Stimulated activated naive CD4-positive, alpha-beta T cell (primary cell): ENCODE results near the gene PLAGL1.
"Not testable (repeated sequence)": the region's sequence is repeated elsewhere in the genome, so short reads cannot be mapped to it uniquely, and the experiment has no call there.

ENCODE experiments used
- DNase-seq, 6 experiments: peaks; one replicate each; lab custom pipeline; 2025; lab: John Stamatoyannopoulos, UW

PLAGL1 gene

DNA sequence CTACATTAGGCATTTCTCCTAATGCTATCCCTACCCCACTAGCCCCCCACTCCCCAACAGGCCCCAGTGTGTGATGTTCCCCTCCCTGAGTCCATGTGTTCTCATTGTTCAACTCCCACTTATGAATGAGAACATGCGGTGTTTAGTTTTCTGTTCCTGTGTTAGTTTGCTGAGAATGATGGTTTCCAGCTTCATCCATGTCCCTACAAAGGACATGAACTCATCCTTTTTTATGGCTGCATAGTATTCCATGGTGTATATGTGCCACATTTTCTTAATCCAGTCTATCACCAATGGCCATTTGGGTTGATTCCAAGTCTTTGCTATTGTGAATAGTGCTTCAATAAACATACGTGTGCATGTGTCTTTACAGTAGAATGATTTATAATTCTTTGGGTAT lies 1.6 kb upstream of the PLAGL1 start:
- DNase-seq, result not testable (repeated sequence)

GRCh38 chr6:144008846-144009245 lies 787 bp upstream of the PLAGL1 start:
- no peak for DNase-seq

GRCh38 chr6:144007478-144008119 lies 460 bp downstream of the PLAGL1 start:
- DNase-seq, result no peak

DNA sequence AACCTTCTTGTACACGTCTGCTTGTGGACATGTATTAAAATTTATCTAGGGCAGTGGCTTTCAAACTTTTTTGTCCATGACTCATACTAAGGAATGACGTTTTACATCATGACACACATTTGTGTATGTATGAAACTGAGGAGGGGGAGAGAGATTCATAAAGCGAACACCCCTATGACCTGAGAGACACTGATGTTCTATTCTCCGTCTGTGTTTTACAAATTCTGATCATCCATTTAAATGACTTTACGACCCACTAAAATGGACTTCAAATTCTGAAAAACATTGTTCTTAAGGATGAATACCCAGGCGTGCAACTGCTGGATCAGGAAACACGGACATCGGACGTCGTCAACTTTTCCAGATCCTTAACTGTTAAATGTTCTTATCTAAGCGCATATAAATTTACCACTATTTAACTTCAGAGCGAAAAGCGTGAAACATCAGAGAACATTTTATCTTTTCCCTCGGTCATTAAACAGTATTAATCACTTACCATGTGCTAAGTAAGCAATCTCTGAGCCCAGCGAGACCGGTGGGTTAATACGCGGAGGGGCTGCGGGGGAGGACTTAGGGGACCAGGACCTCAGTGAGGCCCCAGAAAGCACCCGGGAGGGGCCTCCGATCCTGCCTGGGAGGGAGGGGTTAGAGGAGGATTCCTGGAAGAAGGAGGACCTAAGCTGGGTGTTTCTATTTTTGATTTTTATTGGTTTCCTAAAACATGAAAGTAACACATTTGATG lies 1.2 kb downstream of the PLAGL1 start:
- DNase-seq, result no peak

- DNase-seq, result no peak
Observed at GRCh38 chr6:143999406-143999805, 8.7 kb downstream of the PLAGL1 start.

- DNase-seq, result no peak
Observed at GRCh38 chr6:143998686-143999085, 9.4 kb downstream of the PLAGL1 start.

- DNase-seq, result no peak
Observed at GRCh38 chr6:143993965-143994646, 14.0 kb downstream of the PLAGL1 start.

GRCh38 chr6:143992285-143992684 lies 15.8 kb downstream of the PLAGL1 start:
- no peak for DNase-seq

DNA sequence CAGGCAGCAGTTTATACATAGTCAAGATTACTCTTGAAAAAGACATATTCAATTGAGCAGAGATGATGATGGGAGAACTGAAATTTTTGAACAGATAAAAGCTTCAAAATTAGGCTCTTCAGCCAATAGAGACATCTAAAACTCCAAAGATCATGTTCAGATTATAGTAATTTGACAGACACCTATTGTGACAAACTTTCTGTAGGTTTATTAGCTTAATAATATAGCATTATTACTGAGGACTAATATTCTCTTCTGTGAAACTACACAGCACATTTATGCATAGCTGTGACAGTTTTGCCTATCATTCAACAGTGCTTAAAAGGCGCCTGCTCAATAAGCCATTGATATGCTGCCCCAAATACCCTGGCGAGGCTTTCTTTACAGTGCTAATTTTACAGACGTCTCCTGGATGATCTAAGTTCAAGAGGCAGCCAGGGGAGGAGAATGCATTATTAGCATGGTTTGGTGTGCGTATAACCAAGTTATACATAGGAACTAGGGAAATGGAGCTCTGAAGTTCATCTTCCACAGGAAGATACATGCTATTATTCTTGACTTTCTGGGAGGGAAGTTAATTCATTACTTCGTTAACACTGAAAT lies 21.5 kb downstream of the PLAGL1 start:
- no peak for DNase-seq

DNA sequence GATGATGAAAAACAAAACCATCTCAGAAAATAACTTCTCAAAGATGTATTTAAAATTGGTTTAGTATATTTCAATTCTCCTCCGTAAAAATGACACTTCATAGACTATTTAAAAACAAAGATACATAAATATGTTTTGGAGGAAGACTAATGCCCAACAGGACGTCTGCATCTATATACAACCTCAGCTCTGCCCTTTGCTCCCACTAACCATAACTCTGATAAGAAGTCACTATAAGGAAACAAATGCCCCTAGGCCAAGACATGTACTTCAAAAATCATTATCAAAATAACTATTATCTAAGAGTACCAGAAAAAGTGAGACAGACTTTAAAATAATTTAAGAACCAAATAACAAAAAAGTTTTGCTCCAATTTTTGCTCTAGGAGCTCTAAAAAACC lies 23.4 kb downstream of the PLAGL1 start:
- DNase-seq, result no peak

- DNase-seq, result no peak
Observed at GRCh38 chr6:143982968-143983367, 25.1 kb downstream of the PLAGL1 start.

DNA sequence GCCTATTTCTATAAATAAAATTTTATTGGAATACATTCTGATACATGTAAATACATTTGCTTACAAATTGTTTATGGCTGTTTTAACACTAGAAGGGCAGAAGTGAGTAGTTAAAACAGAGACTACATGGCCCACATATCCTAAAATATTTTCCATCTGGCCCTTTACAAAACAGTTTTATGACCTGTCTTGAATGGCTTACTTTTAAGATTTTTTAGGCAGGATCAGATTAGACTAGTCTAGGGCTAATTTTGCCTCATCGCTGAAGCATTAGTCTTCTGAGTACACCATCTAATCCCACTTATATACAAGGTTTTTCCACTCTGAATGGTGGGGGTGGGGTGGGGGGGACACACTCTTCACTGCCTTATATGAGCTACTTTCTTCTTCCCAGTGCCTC lies 27.1 kb downstream of the PLAGL1 start:
- DNase-seq, result no peak

DNA sequence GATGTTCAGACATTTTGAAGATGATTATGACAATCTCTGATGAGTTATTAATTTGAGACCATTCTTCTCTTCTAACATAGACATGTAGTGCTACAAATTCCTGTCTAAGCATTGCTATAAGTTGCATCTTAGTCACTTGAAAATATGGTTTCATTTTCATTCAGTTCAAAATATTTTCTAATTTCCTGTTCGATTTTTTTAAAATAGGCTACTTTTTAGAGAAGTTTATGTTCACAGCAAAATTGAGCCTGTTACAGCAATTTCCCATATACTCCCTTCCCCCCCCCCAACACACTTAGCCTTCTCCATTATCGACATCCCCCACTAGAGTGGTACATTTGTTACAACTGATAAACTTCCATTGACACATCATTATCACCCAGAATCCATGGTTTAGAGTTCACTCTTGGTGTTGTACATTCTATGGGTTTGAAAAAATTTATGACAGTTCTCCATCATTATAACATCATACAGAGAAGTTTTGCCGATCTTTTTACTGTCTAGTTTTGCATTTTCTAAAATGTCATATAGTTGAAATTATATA lies 31.2 kb downstream of the PLAGL1 start:
- DNase-seq, result no peak

GRCh38 chr6:143974089-143974488 lies 34.0 kb downstream of the PLAGL1 start:
- DNase-seq, result no peak

- no peak for DNase-seq
Observed at GRCh38 chr6:143973097-143973966, 34.7 kb downstream of the PLAGL1 start.

DNA sequence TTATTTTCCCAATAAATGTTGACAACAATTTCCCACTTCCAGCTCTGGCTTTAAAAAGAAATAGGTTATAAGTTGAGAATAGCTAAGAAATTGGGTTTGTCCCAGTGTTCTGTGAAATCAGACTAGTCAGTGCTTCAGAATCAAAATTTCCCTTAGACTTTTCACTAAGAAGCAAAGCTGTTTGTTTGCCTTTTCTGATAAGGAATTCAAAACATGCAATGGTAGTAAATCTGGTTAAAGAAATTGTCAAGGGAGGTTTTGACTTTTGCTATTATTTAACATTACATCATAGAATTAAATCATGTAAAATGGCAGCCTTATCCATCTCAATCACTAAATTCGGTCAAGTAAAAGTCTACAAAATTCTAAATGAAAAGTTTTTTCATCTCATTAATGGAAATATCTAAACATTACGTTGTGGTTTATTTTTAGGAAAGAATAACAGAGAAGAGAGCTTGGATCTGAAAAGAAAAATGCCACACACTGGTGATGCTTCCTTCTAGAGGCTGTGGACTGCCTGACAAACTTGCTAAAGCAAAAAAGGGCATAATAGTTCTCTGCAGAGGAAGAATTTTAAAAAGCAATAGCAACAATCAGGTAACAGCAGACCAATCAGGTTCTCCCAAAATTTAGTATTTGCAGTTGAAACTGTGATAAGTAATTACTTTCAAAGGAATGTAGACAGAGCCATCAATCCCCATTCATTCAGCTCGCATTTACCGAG lies 36.4 kb downstream of the PLAGL1 start:
- no peak for DNase-seq

DNA sequence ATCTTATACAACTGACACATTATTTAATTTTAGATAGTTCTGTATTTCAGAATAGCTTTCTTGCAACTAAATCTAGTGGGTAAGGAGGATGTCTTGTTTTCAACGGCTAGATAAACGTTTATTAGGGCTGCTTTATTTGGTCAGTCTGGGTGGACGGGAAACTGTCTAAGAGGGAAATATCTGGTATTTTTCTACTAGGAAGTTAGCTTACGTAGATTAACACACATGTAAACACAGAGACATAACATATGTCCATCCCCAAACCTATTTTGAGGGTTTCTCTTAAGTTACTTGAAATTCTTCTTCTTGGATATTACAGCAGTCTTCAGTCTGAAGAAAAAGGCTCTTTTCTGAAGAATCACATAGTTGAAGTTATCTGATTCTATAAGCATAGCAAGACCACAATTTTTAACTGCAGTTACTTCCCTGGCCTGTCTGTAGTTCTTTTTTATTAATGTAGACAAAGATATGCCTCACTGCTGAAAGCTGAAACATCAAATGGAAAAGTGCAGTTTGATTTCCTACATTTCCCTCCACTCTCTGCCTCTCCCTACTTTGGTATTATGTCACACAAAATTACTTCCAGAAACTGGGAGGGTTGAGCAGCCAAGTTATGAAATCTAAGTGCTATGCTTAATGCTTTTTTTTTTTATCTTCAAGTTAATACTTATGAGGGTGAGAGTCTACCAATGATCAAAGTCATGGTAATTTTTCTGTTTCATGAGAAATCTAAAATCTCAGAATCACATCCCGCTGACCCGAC lies 37.4 kb downstream of the PLAGL1 start:
- no peak for DNase-seq

DNA sequence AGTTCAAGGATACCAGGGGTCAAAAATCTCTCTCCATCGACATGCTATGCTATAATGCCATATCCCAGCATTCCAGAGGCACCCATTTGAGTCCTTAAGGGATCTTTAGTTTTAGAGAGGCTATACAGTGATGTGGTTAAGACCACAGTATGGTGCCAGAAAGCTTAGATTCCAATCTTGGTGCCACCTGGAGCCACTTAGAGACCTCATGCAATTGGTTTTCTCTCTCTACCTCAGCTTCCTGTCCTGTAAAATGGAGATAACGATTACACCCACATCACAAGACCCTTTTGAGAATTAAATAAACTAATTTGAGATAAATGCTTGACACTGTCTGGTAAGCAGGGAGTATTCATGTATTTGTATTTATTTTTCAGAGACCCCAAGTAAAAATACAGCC lies 39.0 kb downstream of the PLAGL1 start:
- DNase-seq, result no peak

DNA sequence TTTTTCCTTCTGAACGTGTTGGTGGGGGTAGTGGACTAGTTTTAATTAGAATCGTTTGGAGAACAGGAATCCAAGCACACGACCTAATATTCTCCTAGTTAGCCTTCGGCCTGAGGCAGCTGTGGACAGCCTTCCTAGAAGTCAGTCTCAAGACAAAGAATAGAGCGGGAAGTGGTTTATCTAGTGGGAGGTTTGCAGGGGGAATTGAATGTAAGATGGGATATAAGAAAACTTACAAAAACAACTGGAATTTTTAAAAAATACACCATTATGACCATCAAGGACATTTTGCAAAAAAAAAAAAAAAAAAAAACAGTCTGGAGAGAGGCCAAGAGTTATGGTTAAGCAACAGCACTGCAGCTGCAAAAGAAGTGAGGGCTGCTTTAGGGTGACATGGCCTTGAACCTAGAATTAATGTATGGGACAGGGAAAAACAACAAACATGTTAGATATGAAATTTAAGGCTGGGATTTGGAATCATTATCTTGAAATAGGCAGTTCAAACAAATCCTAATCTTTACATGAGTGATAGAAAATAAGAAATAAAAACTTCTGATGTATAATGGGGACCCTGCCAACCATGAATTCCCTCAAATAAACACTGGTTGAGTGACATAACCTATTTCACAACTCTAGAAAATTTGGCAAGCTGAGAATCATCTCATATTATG lies 40.2 kb downstream of the PLAGL1 start:
- no peak for DNase-seq

GRCh38 chr6:143966312-143966711 lies 41.7 kb downstream of the PLAGL1 start:
- no peak for DNase-seq
